GM18858 (cell line): ENCODE results near the gene ZNF487.
A peak's percentile ranks its signal among the peaks of the same experiment; 100 is the strongest.
"Not testable (repeated sequence)": the region's sequence is repeated elsewhere in the genome, so short reads cannot be mapped to it uniquely, and the experiment has no call there.

ENCODE experiments used
- ATAC-seq: cut with Tn5 transposase; IDR thresholded peaks from one replicate; pipeline ENCODE4 v1.9.1; 2021; ENCODE audit not compliant: unreplicated experiment

The ZNF487 gene

GRCh38 chr10:43436291-43437140 is at the start of gene ZNF487:
ZNF487 (plus strand) TSS chr10:43437111; CDS start chr10:43475814, 38,703 bp downstream.
- peak; percentile 94 for ATAC-seq

GRCh38 chr10:43387678-43388032 is 49.3 kb upstream of the ZNF487 start:
- no peak for ATAC-seq

DNA sequence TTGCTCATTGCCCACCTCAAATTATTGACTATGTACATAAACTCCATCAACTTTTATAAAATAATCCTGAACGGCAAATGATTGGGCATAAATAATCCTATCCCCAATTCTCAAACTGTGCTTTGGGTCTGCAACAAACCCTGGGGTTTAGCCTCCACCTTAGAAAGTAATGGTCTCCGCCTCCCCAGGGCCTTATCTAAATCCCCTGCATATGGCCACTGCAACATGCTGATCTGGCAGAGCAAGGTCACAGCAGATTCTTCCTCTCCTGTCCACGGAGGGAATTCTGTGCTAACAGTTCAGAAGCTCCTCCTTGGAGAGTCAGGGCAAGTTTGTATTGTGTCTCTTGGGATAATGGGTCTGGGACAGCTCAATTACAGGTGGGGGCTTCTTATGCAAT is 47.0 kb upstream of the ZNF487 start:
- ATAC-seq: no peak

DNA sequence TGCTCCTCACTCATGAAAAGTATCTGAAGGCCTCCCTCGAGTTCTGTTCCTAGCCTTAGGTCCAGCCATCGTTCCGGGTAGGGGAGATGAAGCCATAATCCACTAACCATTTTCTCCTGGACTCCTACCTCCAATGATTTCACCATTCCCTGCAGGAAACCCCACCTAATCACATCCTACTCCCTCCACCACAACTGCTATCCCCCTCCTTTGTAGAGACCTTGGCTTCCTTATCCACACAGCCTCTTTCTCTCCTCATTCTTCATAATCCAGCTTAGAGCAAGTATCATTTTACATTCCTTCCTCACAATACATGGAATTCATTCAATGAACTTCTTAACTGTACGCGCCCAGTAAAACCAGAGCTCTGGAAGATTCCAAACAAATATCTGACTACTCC is 46.6 kb upstream of the ZNF487 start:
- ATAC-seq: no peak

DNA sequence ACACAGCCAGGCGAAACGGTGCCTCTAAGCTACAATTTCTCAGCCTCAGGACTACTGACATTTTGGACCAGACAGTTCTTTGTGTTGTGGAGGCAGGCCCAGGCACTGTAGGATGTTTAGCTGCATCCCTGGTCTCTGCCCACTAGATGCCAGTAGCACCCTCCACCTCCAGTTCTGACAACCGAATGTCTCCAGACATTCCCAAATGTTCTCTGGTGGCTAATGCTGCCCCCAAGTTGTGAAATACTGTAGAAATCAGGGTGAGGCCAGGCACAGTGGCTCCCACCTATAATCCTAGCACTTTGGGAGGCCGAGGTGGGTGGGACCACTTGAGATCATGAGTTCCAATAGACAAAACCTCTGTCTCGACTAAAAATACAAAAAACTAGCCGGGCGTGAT is 46.2 kb upstream of the ZNF487 start:
- ATAC-seq: no peak

- ATAC-seq: no peak
These were observed 45.4 kb upstream of the ZNF487 start for GRCh38 chr10:43391496-43391895.

- no peak for ATAC-seq
These were observed 44.2 kb upstream of the ZNF487 start for GRCh38 chr10:43392748-43393147.

DNA sequence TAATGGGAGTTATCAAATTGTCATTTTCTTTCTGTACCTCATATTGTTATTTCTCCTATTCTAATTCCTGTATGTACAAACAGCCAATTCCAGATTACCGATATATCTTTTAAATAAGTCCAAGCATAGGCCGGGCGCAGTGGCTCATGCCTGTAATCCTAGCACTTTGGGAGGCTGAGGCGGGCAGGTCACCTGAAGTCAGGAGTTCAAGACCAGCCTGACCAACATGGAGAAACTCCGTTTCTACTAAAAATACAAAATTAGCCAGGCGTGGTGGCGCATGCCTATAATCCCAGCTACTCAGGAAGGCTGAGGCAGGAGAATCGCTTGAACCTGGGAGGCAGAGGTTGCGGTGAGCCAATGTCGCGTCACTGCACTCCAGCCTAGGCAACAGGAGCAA is 43.7 kb upstream of the ZNF487 start:
- not testable (repeated sequence) for ATAC-seq

DNA sequence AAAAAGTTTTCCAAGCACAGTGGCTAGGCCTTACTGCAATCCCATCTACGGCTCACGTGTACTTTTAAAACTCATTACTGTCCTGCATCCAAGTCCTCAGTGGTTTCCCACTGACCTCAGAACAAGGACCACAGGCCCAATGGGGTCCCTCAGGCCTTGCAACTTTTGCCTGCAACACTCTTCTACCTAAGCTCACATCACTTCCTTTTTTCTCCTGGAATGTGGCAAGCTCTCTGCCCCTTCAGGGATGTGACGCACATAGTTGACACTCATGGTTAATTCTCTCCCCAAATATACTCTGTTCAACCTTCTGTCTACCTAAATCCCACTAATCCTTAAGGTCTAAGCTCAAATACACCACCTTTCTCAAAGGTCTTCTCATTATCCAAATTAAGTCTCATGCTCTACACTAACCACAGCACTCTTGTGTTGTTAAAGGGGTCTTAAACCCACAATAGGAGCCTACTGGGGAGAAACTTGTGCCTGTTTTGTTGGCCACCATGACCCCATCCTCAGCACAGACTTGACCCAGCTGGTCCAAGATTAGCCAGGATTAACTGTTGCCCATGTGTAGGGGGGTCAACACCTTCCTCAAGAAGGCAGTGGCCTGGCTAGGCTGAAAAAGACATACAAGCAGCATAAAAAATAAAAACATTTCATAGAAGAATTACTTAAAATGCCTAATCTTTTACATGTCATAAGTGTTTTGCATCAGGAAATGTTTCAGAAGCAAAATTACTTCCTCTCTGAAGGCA is 43.1 kb upstream of the ZNF487 start:
- no peak for ATAC-seq

DNA sequence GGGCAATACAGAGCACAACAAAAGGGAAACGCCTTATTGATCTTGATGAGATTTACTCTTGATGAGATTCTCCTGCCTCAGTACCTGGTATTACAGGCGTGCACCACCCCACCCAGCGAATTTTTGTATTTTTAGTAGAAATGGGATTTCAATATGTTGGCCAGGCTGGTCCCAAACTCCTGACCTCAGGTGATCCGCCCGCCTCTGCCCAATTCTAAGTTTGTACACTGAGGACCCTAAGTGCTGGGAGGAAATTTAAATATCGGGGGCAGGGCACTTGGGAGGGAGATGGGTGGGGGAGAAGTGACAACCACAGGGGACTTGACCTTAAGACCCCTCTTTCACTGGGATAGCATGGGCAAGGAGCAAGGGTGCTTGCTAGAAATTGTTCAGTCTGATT is 42.0 kb upstream of the ZNF487 start:
- no peak for ATAC-seq

GRCh38 chr10:43395571-43396060 is 41.3 kb upstream of the ZNF487 start:
- ATAC-seq: no peak

DNA sequence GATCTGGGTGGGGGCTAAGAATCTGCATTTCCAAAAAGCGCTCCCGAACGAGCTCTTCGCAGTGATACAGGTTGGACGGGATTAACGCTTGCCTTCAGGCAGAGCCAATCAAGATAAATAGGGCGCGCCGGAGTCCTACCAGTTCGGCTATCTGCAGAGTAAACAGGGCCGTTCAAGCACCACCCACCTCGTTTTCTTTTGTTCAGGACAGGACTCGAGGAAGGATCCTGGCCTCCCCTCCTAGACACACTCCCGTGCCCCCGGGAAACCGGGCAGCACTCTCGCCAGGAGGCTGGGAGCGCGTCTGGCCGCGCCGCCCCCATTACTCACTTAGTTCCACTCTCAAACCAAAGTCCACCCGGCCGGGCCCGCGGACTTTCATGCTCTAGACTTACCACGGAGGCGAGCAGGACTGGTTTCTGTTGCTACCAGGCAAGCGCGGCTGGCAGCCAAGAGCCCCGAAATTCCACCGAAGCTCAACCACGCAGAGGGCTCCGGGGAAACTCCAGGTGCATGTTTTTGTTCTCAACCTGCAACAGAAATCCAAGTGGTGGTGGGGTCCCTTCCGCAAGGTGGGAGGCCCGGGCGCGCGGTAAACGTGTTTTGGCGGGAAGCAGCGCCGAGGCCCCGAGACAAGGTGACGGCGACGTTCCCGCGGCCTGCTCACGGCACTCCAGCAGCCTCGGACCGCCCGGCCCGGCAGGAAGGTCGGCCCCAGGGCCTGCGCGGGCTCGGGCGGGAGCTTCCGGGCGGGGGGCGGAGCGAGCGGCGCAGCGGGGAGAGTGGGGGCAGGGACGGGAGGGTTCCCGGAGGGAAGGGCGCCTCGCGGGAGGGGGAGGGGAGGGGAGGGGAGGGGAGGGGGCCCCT is 40.6 kb upstream of the ZNF487 start:
- peak; percentile 21 for ATAC-seq

- ATAC-seq: peak; percentile 80
These were observed 39.8 kb upstream of the ZNF487 start for GRCh38 chr10:43396928-43397624.

DNA sequence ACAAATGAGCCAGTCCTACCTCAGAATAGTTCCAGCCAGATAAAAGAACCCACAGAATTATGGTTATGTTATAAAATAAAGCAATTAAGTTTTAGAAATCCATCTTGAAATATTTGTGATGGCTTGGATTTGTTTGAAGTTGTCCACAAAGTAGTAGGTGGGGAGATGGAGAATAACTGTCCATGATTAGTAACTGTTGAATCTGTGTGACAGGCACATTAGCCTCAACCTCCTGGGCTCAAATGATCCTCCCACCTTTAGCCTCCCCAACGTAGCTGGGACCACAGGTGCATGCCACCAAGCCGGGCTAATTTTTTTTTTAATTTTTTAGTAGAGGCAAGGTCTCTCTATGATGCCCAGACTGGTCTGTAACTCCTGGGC is 38.0 kb upstream of the ZNF487 start:
- ATAC-seq: no peak

DNA sequence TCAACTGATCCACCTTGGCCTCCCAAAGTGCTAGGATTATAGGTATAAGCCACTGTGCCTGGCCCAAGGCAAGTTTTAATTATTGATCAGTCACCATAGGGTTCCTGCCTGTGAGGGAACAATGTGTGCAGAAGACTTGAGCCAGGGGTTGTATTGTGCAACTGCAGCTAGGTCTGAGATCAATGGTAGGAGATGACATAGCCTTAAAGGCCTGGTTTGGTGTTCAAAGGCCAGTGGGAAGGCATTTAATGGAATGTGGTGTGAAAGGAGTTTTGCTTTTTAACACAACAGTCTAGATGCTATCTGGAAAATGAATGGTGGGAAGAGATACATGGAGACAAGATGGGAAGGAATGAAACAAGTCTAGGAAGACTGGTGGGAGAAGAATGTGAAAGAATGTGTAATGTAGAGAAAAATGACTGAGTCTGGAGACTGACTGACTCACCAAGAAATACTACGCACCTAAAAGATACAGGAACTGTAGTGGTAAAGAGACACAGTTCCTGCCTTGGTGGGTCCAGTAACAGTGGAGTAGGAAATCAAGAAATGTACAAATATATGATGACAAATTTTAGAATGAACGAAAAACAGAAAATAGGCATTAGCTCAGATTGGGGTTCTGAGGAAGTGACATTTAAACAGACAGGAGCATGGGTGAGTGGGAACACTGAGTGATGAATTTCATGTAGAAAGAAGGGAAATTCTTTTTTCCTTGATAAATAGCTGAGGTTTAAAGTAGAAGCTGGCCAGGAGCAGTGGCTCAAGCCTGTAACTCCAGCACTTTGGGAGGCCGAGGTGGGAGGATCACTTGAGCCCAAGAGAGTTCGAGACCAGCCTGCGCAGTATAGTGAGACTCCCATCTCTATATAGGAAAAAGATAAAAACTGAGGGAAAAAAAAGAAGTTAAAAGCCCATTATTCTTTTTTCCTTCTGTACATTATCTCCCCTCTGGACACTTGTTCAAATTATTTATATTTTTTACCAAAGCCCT is 37.3 kb upstream of the ZNF487 start:
- no peak for ATAC-seq

DNA sequence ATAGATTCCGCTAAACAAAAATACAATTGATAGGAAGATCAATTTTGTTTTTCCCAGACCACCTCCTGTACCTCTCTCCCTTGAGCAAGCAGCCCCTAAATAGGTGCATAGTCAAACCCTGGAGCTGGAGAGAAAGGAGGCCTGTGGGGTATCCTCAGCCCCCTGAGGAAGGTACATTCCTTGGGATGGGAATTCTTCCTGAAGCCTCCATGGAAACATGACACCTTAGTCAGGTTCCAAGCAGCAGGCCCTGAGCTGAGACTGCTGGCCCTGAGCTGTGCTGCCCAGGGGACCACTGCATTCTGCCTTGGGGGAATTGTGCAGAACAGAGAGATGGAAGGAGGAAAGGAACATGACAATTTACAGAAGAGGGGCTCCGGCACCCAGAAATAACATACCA is 35.3 kb upstream of the ZNF487 start:
- no peak for ATAC-seq

DNA sequence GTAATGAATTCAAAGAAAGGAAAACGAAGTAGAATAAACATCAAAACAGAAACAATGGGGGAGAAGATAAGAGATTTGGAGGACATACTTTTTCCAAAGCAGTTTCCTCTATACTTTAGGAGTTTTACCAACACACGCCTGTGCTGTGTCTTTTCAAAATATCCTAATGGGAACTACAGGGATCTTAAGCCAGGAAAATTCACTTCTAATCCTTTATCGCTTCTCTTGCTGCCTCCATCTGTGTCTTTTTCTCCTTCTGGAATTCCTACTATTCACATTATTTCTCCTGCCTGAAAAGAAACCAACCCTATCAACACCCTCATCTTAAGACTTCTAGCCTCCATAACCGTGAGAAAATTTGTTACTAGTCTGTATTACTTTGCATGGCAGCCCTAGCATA is 34.7 kb upstream of the ZNF487 start:
- no peak for ATAC-seq

GRCh38 chr10:43402880-43403452 is 33.9 kb upstream of the ZNF487 start:
- ATAC-seq: no peak
